Activated CD8-positive, alpha-beta memory T cell treated with anti-CD3 and anti-CD28 coated beads for 48 hours (primary cell): ENCODE data around the gene CFAP54.
"Not testable (repeated sequence)": the region's sequence is repeated elsewhere in the genome, so short reads cannot be mapped to it uniquely, and the experiment has no call there.

Experiments
- DNase-seq, 3 experiments: peaks; one replicate each; pipeline ENCODE4 v3.0.0-alpha.2; 2020; ENCODE audit warnings: low read depth in 2 of 3, low spot score in 2 of 3

CFAP54 gene

GRCh38 chr12:96472384-96472783, 17.0 kb upstream of the CFAP54 start:
- no peak for DNase-seq

- no peak for DNase-seq
Measured at GRCh38 chr12:96473394-96474093, 15.8 kb upstream of the CFAP54 start.

GRCh38 chr12:96474206-96474605, 15.2 kb upstream of the CFAP54 start:
- no peak for DNase-seq

GRCh38 chr12:96478011-96478410, 11.4 kb upstream of the CFAP54 start:
- DNase-seq = no peak

GRCh38 chr12:96482086-96482485, 7.3 kb upstream of the CFAP54 start:
- DNase-seq = no peak

GRCh38 chr12:96483116-96483515, 6.3 kb upstream of the CFAP54 start:
- DNase-seq = no peak

- no peak for DNase-seq
Measured at GRCh38 chr12:96486751-96487613, 2.4 kb upstream of the CFAP54 start.

- DNase-seq = no peak
Measured at GRCh38 chr12:96487634-96488033, 1.7 kb upstream of the CFAP54 start.

GRCh38 chr12:96493106-96493505, 3.7 kb downstream of the CFAP54 start:
- DNase-seq = no peak

- not testable (repeated sequence) for DNase-seq
Measured at GRCh38 chr12:96494154-96494553, 4.8 kb downstream of the CFAP54 start.

GRCh38 chr12:96495155-96495554, 5.8 kb downstream of the CFAP54 start:
- DNase-seq = no peak

- no peak for DNase-seq
Measured at GRCh38 chr12:96495841-96496545, 6.6 kb downstream of the CFAP54 start.

GRCh38 chr12:96496944-96497343, 7.6 kb downstream of the CFAP54 start:
- no peak for DNase-seq

GRCh38 chr12:96497855-96498254, 8.5 kb downstream of the CFAP54 start:
- DNase-seq = no peak

GRCh38 chr12:96500693-96501092, 11.3 kb downstream of the CFAP54 start:
- no peak for DNase-seq

- no peak for DNase-seq
Measured at GRCh38 chr12:96501133-96501761, 11.9 kb downstream of the CFAP54 start.

GRCh38 chr12:96501908-96502307, 12.5 kb downstream of the CFAP54 start:
- no peak for DNase-seq

GRCh38 chr12:96502477-96502876, 13.1 kb downstream of the CFAP54 start:
- DNase-seq = no peak

- DNase-seq = no peak
Measured at GRCh38 chr12:96502949-96503532, 13.7 kb downstream of the CFAP54 start.

- DNase-seq = no peak
Measured at GRCh38 chr12:96503976-96504375, 14.6 kb downstream of the CFAP54 start.

GRCh38 chr12:96506776-96507175, 17.4 kb downstream of the CFAP54 start:
- DNase-seq = no peak
